ENCODE data around the gene ARHGAP18.

- no peak for TF ChIP-seq CTCF (IDR thresholded peaks at IDR 0.05)
- TF ChIP-seq TAF1 (IDR thresholded peaks at IDR 0.05; ENCODE audit: borderline replicate concordance, low read depth, low read length) = no peak
- TF ChIP-seq FOSL2 (IDR thresholded peaks at IDR 0.05; ENCODE audit: borderline replicate concordance, low read depth) = peak; percentile 53; the same call in 1 of the 2 replicates
- no peak for TF ChIP-seq SIN3A (IDR thresholded peaks at IDR 0.05; ENCODE audit: borderline replicate concordance, low read depth, low read length)
These were observed 7.3 kb upstream of the ARHGAP18 start for GRCh38 chr6:129717277-129717676.

Measured in SK-N-SH (cell line).